Gastroesophageal sphincter (tissue), 4 donors: Measurements from ENCODE around the gene TLX1. TPM values are rescaled to one million over a fixed set of nuclear protein-coding genes. Genes with fewer than 3 reads are reported as not detected.

Experiments used
- ATAC-seq: fragments of 150-250 bp; one replicate; pipeline ENCODE4 v1.9.1; 2016; ENCODE audit warnings: mild to moderate bottlenecking, moderate library complexity
- H3K27ac ChIP-seq, 4 donors: fragments of 200-600 bp; sonication (generic) in 3 of 4; 1 replicate in 3 of 4; 2 replicates in 1 of 4; pipeline ENCODE4 v1.5.1; 2016 to 2019
- H3K27me3 ChIP-seq: fragments of 200-600 bp; sonication (generic); one replicate; pipeline ENCODE4 v1.5.1; 2019
- H3K36me3 ChIP-seq, 2 donors: fragments of 200-600 bp; sonication (generic); one replicate each; pipeline ENCODE4 v1.5.1; 2019; ENCODE audit warnings: control low read depth in 1 of 2
- H3K4me1 ChIP-seq, 3 donors: fragments of 200-600 bp; sonication (generic); 1 replicate in 2 of 3; 2 replicates in 1 of 3; pipeline ENCODE4 v1.5.1; 2016 to 2019; ENCODE audit warnings: control low read depth in 2 of 3
- H3K4me3 ChIP-seq, 2 donors: fragments of 200-600 bp; sonication (generic); one replicate each; pipeline ENCODE4 v1.5.1; 2019; ENCODE audit warnings: mild to moderate bottlenecking in 1 of 2, moderate library complexity in 1 of 2
- H3K9me3 ChIP-seq, 3 donors: fragments of 200-600 bp; sonication (generic); one replicate each; pipeline ENCODE4 v1.5.1; 2017 to 2019; ENCODE audit warnings: control low read depth in 2 of 3
- EP300 ChIP-seq: sonication (generic); formaldehyde crosslinking; IDR thresholded peaks from one replicate; pipeline ENCODE4 v1.6.1; 2017; ENCODE audit warnings: antibody characterized with exemption, mild to moderate bottlenecking
- POLR2A ChIP-seq, 2 donors: fragments of 450-650 bp; IDR thresholded peaks; one replicate each; pipeline ENCODE4 v1.6.1; 2017; ENCODE audit warnings: antibody characterized with exemption in 2 of 2, mild to moderate bottlenecking in 2 of 2, moderate library complexity in 1 of 2
- POLR2AphosphoS5 ChIP-seq: sonication (generic); formaldehyde crosslinking; IDR thresholded peaks from one replicate; pipeline ENCODE4 v1.6.1; 2017; ENCODE audit warnings: antibody characterized with exemption
- WGBS, 2 donors: methylation state at CpG; one replicate each; pipeline ENCODE4 v1.1.5; 2018; ENCODE audit warnings: low coverage in 1 of 2; 5-methylcytosine and 5-hydroxymethylcytosine counted together
- total RNA-seq, 4 donors: library from RNA; depleted of rRNA; stranded (reverse); fragments of >200 nt; gene quantifications; one replicate each; pipeline ENCODE4 v1.1.0, GENCODE V29; 2016
- TF ChIP-seq, protein P1 (sequence below), 4 experiments: fragments of 200-600 bp in 2 of 4; fragments of 450-650 bp in 2 of 4; sonication (generic) in 1 of 4; IDR thresholded peaks; one replicate each; pipeline ENCODE4 v1.5.1; 2017 to 2019; ENCODE audit warnings: antibody characterized with exemption in 4 of 4, mild to moderate bottlenecking in 2 of 4, moderate library complexity in 2 of 4

Gene TLX1
- total RNA-seq, 4 donors from 2014 or later: not detected

DNA sequence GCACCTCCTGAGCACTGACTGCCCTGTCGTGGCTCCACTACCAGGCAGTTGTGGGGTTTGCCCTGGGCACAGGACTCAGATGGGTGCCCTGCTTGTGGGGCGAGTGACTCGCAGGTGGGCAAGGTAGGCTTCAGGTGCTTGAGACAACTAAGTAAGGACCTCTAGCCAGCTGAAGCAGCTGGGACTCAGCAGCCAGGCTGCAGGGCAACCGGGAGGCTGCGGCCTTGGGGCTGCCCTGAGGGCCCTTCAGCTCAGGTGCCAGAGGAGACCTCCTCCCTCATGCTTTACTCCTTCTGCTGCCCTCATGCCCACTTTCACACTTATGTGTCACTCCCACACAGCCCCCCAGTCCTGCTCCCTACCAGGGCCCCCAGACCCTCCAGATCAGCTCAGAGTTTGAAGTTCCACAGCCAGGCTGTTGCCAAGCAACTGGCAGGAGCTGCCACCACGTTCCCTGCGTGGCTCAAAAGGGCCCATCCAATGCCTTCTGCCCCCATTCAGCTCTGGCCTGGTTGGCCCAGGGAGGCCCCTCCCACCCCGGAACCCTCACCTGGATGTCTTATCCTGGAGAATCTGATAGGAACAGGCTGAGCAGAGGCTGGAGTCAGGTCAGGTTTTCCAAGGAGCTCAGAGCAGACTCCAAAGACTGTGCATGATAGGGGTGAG lies 10.0 kb downstream of the TLX1 start:
- Histone ChIP-seq H3K36me3 (no peaks in the 10 kb centered on the region), H3K4me1 (peaks cover 0 to 37% (median 7%) of the 10 kb centered on the region in 3 donors), H3K4me3 (no peak overlapping the region), H3K9me3 (no peaks in the 10 kb centered on the region), H3K27ac (no peak overlapping the region), H3K27me3 (peaks cover 100% of the 10 kb centered on the region)
- no peak for ATAC-seq
- TF ChIP-seq POLR2AphosphoS5: no peak
- no peak for TF ChIP-seq EP300
- TF ChIP-seq POLR2A (IDR thresholded peaks at IDR 0.05): no peak
- TF ChIP-seq, protein P1, sequence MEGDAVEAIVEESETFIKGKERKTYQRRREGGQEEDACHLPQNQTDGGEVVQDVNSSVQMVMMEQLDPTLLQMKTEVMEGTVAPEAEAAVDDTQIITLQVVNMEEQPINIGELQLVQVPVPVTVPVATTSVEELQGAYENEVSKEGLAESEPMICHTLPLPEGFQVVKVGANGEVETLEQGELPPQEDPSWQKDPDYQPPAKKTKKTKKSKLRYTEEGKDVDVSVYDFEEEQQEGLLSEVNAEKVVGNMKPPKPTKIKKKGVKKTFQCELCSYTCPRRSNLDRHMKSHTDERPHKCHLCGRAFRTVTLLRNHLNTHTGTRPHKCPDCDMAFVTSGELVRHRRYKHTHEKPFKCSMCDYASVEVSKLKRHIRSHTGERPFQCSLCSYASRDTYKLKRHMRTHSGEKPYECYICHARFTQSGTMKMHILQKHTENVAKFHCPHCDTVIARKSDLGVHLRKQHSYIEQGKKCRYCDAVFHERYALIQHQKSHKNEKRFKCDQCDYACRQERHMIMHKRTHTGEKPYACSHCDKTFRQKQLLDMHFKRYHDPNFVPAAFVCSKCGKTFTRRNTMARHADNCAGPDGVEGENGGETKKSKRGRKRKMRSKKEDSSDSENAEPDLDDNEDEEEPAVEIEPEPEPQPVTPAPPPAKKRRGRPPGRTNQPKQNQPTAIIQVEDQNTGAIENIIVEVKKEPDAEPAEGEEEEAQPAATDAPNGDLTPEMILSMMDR (IDR thresholded peaks at IDR 0.05): no peak
- WGBS, 2 donors: 0 to 70% methylated on average over 1 to 2 of the region's 8 CpGs

DNA sequence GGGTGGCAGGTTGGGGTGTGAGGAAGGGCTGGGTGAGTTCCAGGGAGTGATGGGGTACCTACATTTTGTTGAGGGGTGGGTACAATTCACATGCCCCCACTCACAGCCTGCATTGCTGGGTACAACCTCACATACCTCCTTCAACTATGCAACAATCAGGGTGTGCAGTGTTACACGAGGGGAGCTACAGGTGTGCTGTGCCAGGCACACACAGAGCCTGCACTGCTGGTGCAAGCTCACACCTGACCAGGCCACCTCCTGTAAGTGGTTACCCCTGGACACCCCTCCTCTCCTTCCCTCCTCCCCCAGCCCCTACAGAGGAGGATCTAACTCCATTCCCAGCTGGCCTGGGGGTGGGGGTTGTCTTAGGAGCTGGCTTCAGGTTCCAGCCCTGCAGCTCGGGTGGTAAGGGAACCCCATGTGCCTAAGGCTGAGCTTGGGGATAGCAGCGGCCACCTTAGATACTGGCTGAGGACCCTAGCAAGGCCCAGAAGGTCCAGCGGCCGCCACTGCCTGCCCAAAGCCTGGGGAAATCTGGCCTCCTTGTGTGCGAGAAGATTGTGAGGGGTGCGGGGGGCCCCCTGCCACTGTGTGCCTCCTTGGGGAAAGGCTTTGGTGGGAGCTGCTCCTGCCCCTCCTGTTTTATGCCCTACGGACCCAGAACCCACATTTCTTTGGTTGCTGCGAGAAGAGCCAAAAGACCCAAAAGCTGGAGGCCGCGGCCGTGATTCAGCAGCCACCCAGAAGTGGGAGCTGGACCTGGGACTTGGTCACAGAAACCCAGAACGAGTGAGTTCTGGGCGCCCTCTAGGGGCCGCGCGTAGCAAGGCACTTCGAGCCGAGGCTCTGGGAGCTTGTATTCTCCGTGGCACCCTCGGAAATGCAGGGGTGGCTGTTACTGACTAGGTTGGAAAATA lies 10.8 kb downstream of the TLX1 start:
- 40% methylated on average over 1 of the region's 21 CpGs; no CpG with 5 or more reads in 1 of the 2 donors for WGBS, 2 donors
- TF ChIP-seq, protein P1 (IDR thresholded peaks at IDR 0.05): peak in 3 of 4 experiments; percentile 84 to 97 (median 92)
- TF ChIP-seq POLR2AphosphoS5: no peak
- H3K27me3 ChIP-seq: peaks cover 100% of the 10 kb centered on the region
- H3K4me3 ChIP-seq: no peak overlapping the region
- no peak overlapping the region for H3K27ac ChIP-seq
- ATAC-seq: peak; percentile 81
- H3K9me3 ChIP-seq: no peaks in the 10 kb centered on the region
- peaks cover 0 to 44% (median 7%) of the 10 kb centered on the region in 3 donors for H3K4me1 ChIP-seq
- H3K36me3 ChIP-seq: no peaks in the 10 kb centered on the region

DNA sequence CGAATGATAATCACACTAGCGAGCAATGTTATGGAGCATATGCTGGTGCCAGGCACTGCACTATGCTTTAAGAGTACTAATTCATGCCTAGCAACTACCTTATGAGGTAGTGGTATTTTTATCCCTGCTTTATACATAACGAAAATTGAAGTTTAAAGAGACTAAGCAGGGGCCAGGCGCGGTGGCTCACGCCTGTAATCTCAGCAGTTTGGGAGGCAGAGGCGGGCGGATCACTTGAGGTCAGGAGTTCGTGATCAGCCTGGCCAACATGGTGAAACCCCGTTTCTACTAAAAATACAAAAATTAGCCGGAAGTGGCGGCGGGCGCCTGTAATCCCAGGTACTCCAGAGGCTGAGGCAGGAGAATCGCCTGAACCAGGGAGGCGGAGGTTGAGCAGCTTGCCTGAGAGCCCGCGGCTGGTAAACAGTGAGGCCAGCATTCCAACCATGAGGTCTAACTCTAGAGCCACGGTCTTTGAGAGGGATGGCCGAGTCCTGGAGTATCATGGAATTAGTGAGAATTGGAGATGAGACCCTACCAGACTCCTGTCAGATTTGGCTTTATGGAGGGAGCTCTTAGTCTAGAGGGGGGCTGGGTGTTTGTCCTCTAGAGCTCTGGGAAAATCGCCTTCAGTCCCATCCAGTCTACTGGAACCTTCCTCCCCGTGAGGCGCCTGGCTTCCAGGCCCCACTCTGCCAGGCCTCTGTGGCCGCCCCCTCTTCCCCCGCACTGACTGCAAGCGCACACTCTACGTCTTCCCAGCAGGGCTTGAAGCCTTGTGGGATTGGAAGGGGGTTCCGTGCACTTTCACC lies 11.6 kb downstream of the TLX1 start:
- WGBS, 2 donors: 8 to 20% methylated on average over 17 of the region's 28 CpGs
- Histone ChIP-seq H3K36me3 (no peaks in the 10 kb centered on the region), H3K4me3 (no peak overlapping the region), H3K4me1 (peaks cover 0 to 47% (median 7%) of the 10 kb centered on the region in 3 donors), H3K9me3 (no peaks in the 10 kb centered on the region), H3K27me3 (peaks cover 100% of the 10 kb centered on the region), H3K27ac (no peak overlapping the region)
- TF ChIP-seq POLR2A (IDR thresholded peaks at IDR 0.05) (no peak), POLR2AphosphoS5 (no peak), EP300 (no peak)
- TF ChIP-seq, protein P1 (IDR thresholded peaks at IDR 0.05): no peak
- no peak for ATAC-seq

DNA sequence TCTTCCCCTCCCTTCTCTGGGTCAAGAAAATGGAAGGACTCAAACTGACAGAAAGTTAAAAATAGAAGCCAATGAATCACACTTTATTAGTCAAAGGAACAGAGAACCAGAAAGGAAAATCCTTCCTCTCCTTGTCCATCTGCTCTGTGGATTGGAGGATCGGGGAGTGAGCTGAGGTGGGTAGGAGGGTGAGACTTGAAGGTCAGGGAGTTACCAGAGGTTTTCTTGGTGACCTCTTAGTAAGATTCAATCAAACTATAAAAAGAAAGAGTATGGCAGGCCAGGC lies 12.2 kb downstream of the TLX1 start:
- WGBS, 2 donors: 0% methylated on average over 1 of the region's 1 CpG; no CpG with 5 or more reads in 1 of the 2 donors
- no peak for ATAC-seq
- peaks cover 100% of the 10 kb centered on the region for H3K27me3 ChIP-seq

DNA sequence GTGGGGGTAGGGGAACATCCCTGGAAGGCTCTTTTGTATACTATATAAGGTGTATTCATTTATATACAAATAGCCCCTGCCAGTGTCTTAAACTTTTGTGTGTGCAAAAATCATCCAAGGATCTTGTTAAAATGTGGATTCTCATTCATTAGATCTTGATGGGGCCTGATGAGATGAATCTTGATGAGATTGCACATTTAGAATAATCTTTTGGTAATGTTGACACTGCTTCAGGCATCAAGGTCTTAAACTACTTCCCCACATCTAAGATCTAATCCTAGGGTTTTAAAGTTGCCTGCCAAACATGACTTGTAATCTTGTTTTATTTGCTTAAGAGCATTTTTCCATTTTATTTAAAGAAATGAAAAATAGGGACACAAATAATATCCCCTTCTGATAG lies 13.0 kb downstream of the TLX1 start:
- TF ChIP-seq EP300 (no peak), POLR2AphosphoS5 (no peak), POLR2A (IDR thresholded peaks at IDR 0.05) (no peak)
- TF ChIP-seq, protein P1 (IDR thresholded peaks at IDR 0.05): no peak
- H3K36me3 ChIP-seq: no peaks in the 10 kb centered on the region
- peaks cover 0 to 5% (median 0%) of the 10 kb centered on the region in 3 donors for H3K9me3 ChIP-seq
- H3K27me3 ChIP-seq: peaks cover 100% of the 10 kb centered on the region
- H3K4me1 ChIP-seq: peaks cover 0 to 46% (median 7%) of the 10 kb centered on the region in 3 donors
- ATAC-seq: no peak
- no peak overlapping the region for H3K4me3 ChIP-seq
- H3K27ac ChIP-seq: no peak overlapping the region

More for the DNA sequence above, 12.2 kb downstream of the TLX1 start:
- TF ChIP-seq POLR2A (IDR thresholded peaks at IDR 0.05) (no peak), EP300 (no peak), POLR2AphosphoS5 (no peak)
- Histone ChIP-seq H3K27ac (no peak overlapping the region), H3K4me1 (peaks cover 0 to 47% (median 7%) of the 10 kb centered on the region in 3 donors), H3K9me3 (no peaks in the 10 kb centered on the region), H3K4me3 (no peak overlapping the region), H3K36me3 (no peaks in the 10 kb centered on the region)
